ENCODE results near the gene ZNF414.

The ZNF414 gene

DNA sequence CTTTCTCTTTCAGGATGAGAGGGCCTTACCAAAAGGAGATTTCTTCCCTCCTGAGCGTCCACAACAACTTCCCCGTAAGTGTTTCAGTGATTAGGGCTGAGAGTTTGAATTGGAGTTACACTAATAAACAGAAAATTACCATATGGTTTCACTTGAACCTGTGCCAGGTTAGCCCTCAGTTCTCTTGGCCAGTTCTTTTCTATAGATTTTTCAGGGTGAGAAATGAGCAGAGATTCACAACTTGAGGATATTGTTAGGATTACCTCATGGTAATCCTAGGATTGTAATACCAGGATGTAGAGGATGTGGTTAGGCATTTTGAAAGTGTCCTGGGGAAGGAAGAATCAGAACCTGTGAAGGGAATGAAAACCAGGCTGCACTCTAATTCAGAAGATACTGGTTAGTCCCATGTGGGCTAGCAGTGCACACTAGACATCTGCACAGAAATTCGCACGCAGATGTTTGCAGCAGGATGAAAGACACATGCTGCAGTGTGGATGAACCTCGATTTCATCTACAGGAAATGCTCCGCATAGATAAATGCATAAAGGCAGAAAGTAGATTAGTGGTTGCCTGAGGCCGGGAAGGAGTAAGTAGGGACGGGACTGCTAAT, 45.1 kb downstream of the ZNF414 start:
- DNase-seq (ENCODE audit: low spot score) (no peak), FAIRE-seq (no peak)

GRCh38 chr19:8468124-8468523, 45.8 kb downstream of the ZNF414 start:
- DNase-seq (ENCODE audit: low spot score) (no peak), FAIRE-seq (no peak)

DNA sequence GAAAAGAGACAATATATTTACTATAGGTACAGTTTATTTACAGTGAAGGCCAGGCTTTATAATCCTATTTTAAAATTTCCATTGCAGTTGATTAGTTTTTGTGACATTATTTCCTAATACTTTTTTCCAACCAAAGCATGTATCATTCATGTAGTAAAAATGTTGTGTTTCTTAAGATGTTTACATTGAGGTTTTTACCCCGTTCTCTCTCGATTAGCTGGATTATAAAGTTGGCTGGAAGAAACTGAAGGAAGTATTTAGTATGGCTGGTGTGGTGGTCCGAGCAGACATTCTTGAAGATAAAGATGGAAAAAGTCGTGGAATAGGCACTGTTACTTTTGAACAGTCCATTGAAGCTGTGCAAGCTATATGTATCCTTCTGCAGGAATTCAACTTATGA, 47.9 kb downstream of the ZNF414 start:
- DNase-seq (ENCODE audit: low spot score), result no peak

DNA sequence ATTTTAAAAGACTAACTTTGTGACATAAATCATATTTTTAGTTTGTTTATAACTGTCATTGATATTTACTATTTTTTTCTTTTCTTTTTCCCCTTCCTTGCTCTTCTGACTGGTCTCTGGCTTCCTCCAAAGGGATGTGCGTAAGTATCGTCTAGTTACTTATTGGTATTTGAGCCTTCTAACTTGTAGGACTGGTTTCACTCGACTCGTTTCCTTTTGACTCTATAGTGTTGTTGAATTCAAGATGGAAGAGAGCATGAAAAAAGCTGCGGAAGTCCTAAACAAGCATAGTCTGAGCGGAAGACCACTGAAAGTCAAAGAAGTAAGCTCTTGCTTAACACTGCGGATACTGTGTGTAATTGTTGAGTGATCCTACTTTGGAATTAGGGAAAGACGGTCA, 50.6 kb downstream of the ZNF414 start:
- DNase-seq (ENCODE audit: low spot score), result no peak
- no peak for FAIRE-seq

More for the DNA sequence above, 47.9 kb downstream of the ZNF414 start:
- no peak for FAIRE-seq

DNA sequence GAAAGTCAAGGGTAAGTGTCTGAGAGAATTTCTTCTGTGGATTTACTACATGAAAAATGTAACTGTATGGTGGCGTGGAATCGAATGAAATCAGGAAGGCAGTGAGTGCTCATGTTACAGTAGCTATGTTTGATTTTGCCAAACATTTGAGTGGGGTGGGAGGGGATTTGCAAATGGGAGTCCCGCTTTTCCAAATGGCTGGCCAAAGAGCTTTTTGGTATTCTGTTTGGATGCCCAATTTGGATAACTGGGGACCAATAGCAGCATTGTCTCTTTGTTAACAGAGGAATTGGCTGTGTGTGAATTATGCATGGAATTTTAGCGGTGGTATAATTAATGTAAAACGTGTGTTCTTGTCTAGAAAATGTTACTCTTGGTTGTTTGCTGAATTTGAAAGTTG, 51.4 kb downstream of the ZNF414 start:
- FAIRE-seq (no peak), DNase-seq (ENCODE audit: low spot score) (no peak)

DNA sequence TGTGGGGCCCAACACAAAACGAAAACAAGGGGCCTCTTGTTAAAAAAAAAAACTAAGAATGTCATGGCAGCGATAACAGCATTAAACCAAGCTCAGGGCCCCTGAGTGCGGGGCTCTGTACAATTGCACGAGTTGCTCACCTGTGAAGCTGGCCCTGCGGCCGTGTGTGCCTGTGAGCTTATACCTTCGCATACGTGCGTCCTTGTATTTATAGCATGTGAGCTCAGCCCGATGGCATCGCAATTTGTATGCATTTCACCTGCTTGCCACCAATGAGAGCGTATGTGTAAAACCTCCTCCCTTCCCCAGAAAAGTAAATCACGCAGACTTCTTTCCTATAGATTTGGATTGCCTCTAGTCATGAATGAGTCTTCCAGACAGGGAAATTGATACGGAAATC, 52.1 kb downstream of the ZNF414 start:
- DNase-seq (ENCODE audit: low spot score), result no peak
- FAIRE-seq, result no peak

- DNase-seq (ENCODE audit: low spot score) (no peak), FAIRE-seq (no peak)
Observed at GRCh38 chr19:8461376-8461775, 52.6 kb downstream of the ZNF414 start.

DNA sequence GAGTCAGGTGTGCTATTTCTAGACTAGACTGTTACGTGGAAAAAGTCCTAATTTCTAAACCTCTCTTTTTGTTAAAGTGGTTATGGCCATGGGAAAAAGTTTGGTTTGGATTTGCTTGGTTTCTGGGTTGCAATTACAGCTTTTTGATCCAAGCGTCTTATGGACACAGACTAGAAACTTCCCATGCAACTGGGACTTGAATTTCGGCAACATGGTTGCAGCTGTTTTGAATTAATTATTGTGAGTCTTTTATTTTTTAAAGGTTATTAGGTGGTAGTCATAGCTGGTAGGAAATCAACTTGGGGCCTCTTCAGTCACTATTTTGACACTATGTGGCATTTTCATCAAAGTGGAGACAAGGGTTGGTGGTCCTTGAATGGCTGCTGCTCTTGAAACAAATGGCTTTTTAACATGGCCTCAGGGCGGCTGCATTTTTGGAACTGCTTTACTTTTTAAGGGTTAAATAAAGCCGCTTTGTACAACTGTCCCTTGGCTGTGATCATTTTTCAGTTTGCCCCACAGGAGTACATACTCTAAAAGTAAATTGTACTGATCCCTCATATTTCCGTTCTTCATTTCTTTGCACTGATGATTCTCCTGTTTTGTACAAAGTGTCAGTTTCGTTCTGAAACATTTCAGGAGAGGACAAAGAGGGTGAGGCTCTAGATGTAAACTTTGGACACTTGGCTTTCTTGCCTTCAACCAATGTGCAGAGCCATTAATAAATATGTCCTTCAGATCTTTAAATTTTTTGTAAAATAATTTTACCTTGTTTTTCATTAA, 53.3 kb downstream of the ZNF414 start:
- no peak for FAIRE-seq
- no peak for DNase-seq (ENCODE audit: low spot score)

All from urothelium cell line (cell line).